Measurements from ENCODE around the gene PRKAR1B. TPM values are rescaled to one million over a fixed set of nuclear protein-coding genes. Genes with fewer than 3 reads are reported as not detected.

Gene PRKAR1B
- total RNA-seq, 1 donor from 2014 or later, result 14.0 TPM

DNA sequence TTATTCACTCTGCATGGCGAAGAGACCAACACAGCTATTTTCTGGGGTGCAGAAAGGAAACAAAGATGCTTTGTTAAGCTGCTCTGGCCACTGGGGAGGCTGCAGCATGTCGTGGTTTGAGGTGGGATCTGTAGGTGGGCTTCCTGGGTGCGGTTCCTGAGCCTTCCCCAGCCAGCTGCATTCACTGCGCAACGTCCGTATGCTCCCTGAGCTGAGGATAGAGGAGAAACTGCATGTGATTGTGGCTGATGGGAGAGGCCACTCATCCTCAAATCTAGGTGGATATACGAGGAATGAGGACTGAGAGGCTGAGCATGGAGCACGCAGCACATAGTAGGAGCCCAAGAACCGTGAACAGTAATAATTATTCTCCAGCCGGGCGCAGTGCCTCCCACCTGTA is 10.4 kb downstream of the PRKAR1B start:
- H3K27me3 ChIP-seq (ENCODE audit: control insufficient read depth, insufficient read depth, low read length), result no peaks in the 10 kb centered on the region
- no peaks in the 10 kb centered on the region for H3K36me3 ChIP-seq (ENCODE audit: control insufficient read depth, insufficient read depth, low read length)
- TF ChIP-seq, protein P1, sequence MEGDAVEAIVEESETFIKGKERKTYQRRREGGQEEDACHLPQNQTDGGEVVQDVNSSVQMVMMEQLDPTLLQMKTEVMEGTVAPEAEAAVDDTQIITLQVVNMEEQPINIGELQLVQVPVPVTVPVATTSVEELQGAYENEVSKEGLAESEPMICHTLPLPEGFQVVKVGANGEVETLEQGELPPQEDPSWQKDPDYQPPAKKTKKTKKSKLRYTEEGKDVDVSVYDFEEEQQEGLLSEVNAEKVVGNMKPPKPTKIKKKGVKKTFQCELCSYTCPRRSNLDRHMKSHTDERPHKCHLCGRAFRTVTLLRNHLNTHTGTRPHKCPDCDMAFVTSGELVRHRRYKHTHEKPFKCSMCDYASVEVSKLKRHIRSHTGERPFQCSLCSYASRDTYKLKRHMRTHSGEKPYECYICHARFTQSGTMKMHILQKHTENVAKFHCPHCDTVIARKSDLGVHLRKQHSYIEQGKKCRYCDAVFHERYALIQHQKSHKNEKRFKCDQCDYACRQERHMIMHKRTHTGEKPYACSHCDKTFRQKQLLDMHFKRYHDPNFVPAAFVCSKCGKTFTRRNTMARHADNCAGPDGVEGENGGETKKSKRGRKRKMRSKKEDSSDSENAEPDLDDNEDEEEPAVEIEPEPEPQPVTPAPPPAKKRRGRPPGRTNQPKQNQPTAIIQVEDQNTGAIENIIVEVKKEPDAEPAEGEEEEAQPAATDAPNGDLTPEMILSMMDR (IDR thresholded peaks at IDR 0.05; ENCODE audit: insufficient read depth, low read length, severe bottlenecking), result no peak
- no peak overlapping the region for H3K4me3 ChIP-seq (ENCODE audit: low read depth, low read length)
- DNase-seq (ENCODE audit: low read depth), result no peak
- FAIRE-seq, result no peak

DNA sequence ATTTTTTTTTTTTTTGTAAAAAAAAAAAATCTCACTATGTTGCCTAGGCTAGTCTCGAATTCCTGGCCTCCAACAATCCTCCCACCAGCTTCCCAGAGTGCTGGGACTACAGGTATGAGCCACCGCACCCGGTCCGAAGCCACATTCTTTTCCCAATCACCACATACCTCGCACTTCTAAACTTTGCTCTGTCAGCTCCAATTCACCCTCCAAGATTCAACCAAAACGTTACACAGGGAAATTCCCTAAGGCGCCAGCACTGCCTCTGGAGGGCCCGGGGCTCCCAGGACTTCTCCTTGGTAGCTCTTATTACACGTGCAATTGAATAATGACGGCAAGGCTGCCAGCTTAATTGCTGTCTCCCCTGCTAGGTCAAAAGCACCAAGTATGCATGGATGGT is 10.9 kb downstream of the PRKAR1B start:
- no peak for DNase-seq (ENCODE audit: low read depth)
- FAIRE-seq, result peak; percentile 62
- H3K27me3 ChIP-seq (ENCODE audit: control insufficient read depth, insufficient read depth, low read length), result no peaks in the 10 kb centered on the region
- TF ChIP-seq, protein P1 (IDR thresholded peaks at IDR 0.05; ENCODE audit: insufficient read depth, low read length, severe bottlenecking), result no peak
- no peaks in the 10 kb centered on the region for H3K36me3 ChIP-seq (ENCODE audit: control insufficient read depth, insufficient read depth, low read length)
- H3K4me3 ChIP-seq (ENCODE audit: low read depth, low read length), result no peak overlapping the region

DNA sequence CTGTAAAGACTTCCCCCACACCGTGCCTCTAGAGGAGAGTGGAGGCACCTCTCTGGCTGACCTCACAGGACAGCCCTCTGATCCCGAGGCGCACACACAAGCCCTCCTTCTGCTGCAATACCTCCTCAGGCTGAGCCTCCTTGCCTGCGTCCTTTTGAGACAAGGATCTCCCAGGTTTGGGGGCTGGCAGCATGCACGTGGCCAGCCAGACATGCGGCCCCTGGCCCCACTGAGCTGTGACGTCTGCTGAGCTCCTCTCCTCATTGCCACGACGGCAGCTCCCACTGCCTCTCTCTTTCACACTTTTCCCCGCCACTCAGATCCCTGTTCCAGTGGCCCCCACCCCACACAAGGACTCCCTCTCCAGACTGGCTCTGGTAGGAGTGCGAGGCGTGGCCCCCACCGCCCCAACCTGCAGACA is 12.8 kb downstream of the PRKAR1B start:
- Histone ChIP-seq H3K27me3 (ENCODE audit: control insufficient read depth, insufficient read depth, low read length) (no peaks in the 10 kb centered on the region), H3K36me3 (ENCODE audit: control insufficient read depth, insufficient read depth, low read length) (no peaks in the 10 kb centered on the region), H3K4me3 (ENCODE audit: low read depth, low read length) (no peak overlapping the region)
- TF ChIP-seq, protein P1 (IDR thresholded peaks at IDR 0.05; ENCODE audit: insufficient read depth, low read length, severe bottlenecking), result no peak
- FAIRE-seq (no peak), DNase-seq (ENCODE audit: low read depth) (no peak)

DNA sequence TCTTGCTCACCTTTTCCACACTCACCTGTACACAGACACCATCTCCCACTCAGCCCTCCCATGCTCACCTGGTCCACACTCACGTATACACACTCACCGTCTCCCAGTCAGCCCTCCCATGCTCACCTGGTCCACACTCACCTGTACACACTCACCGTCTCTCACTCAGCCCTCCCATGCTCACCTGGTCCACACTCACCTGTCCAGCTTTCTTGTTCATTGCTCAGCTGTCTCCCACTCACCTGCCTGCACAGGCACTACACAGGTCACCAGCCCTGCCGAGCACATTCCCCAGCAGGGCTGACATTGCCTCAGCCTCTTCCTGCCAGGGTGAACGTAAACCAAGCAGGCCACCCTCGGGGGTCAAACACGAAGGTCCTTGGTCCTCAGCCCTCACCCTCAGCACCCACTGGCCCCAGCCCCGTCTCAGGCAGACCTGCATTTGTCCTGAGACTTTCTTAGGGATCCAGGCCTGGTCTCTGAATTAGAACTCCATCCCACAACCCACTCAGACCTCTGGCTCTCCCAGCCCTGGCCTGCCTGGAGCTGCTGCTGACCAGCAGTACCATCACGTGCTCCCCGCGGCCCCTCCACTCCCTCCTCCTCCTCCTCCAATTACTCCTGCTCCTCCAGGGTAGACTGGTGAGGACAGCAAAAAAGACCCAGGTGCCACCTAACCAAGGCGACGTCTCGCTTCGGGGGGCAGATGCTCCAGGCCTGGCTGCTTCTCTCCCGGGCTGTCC is 13.4 kb downstream of the PRKAR1B start:
- DNase-seq (ENCODE audit: low read depth), result no peak
- peak; percentile 91 for FAIRE-seq
- H3K4me3 ChIP-seq (ENCODE audit: low read depth, low read length), result no peak overlapping the region
- no peaks in the 10 kb centered on the region for H3K36me3 ChIP-seq (ENCODE audit: control insufficient read depth, insufficient read depth, low read length)
- TF ChIP-seq, protein P1 (IDR thresholded peaks at IDR 0.05; ENCODE audit: insufficient read depth, low read length, severe bottlenecking), result no peak
- H3K27me3 ChIP-seq (ENCODE audit: control insufficient read depth, insufficient read depth, low read length), result no peaks in the 10 kb centered on the region

DNA sequence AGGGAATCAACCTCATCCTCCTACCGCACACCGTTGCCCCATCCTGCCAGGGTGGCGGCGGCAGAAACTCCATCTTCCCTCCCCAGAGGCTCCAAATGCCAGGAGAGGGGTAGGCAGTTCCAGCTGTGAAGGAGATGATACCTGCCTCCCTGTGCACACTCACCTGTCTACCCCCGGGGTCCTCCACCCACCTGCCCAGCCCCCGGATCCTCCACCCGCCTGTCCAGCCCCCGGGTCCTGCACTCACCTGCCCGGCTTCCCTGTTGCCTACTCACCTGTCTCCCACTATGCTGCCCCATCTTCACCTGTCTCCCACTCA is 14.0 kb downstream of the PRKAR1B start:
- TF ChIP-seq, protein P1 (IDR thresholded peaks at IDR 0.05; ENCODE audit: insufficient read depth, low read length, severe bottlenecking), result no peak
- no peak overlapping the region for H3K4me3 ChIP-seq (ENCODE audit: low read depth, low read length)
- H3K36me3 ChIP-seq (ENCODE audit: control insufficient read depth, insufficient read depth, low read length), result no peaks in the 10 kb centered on the region
- FAIRE-seq (no peak), DNase-seq (ENCODE audit: low read depth) (no peak)
- no peaks in the 10 kb centered on the region for H3K27me3 ChIP-seq (ENCODE audit: control insufficient read depth, insufficient read depth, low read length)

All from bronchial epithelial cell (primary cell).